NCI-H1694 treated with DMSO at 0.1 percent for 48 hours (cell line): ENCODE results near the gene UNC5B.

Source experiments
- DNase-seq: peaks from one replicate; lab custom pipeline; 2025; lab: John Stamatoyannopoulos, UW

UNC5B gene

DNA sequence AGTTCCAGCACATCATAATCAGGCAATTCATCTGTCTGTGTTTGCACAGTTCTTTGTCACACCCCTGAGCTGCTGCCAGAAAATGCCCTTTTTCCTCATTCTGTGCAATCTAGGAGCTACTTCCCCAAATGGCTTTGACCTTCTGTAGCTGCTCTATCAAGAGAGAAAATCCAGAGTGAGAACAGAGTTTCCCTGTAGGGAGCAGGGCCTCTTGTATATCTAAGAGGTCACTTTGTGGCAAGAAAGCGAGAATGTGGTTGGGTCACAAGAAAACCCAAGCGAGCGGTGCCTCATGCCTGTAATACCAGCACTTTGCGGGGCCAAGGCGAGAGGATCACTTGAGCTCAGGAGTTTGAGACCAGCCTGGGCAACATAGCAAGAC, 131.0 kb downstream of the UNC5B start:
- DNase-seq: no peak

- DNase-seq: no peak
Observed at GRCh38 chr10:71344154-71344925, 132.0 kb downstream of the UNC5B start.

DNA sequence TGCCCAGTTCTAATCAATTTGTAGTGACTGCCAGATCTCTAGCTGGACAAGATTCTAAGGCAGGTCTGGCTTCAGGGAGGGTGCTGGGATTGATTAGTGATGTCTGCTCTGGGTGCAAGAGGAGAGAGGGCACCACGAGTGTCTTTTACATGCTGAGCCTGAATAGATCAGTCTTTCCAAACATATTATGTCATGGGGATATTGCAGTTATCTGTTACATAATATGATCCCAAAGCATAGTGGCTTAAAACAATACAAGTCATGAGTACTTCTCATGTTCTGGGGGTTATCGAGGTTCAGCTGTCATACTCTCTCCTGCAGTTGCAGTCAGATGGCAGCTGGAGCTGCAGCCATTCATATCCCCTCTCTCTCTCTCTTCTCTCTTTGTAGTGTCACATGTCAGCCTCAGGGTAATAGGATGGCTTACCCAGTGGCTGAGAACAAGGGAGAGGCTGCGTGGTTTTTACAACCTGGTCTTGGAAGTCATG, 132.7 kb downstream of the UNC5B start:
- no peak for DNase-seq

GRCh38 chr10:71345694-71346093, 133.3 kb downstream of the UNC5B start:
- DNase-seq: no peak

GRCh38 chr10:71346731-71347130, 134.4 kb downstream of the UNC5B start:
- no peak for DNase-seq

DNA sequence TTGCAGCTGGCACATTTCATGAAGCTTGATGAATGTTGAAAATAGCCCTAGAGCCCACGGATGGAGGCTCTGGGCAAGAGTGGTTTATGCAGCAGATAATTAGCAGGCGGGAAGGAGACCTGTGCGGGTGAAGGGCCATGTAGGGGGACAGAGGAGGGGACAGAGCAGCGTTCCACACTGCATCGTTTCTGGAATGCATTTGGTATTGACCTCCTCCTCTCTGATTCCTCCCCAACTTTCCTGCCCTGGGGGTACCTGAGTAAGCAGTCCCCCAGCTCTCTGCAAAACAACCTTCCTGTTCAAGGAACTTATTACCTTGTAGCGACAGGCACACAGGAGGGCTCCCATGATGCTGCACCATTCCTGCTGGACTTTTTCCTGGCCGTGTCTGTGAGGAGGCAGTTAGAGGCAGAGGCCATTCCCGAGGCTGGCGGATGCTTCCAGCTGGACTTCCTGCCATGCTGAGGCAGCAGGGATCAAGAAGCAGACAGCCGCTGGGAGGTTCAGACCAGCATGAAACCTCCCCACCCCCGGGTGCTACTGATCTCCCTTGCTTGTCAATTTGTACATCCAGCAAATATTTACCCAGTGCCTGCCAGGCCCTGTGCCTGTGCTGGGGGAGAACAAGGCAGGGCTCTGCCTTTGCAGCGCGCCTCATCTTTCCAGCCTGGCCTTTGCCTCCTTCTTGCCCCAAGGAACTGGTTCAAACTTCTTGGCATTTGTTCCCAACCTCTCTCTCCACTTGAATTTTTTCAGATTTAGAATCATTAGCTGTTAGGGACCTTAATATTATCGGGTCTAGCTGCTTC, 135.4 kb downstream of the UNC5B start:
- no peak for DNase-seq

DNA sequence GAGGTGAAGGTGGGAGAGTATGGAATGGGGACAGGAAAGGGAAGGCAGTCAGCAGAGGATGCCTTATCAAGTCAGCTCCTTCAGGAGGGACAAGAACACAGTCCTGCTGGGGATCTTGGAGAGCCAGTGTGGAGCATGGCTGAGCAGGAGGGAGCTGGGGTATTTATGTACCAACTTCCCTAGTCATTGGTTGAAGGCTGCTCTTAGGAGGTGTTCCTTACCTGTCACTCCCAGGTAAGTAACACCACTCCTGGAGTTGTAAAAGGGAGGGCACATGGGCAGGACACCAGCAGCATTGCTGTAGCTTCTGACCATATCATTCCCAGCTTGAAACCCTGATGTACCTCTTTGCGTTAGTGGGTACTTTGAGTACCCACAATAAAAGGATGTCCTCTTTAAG, 136.5 kb downstream of the UNC5B start:
- no peak for DNase-seq

GRCh38 chr10:71349406-71349805, 137.0 kb downstream of the UNC5B start:
- no peak for DNase-seq

DNA sequence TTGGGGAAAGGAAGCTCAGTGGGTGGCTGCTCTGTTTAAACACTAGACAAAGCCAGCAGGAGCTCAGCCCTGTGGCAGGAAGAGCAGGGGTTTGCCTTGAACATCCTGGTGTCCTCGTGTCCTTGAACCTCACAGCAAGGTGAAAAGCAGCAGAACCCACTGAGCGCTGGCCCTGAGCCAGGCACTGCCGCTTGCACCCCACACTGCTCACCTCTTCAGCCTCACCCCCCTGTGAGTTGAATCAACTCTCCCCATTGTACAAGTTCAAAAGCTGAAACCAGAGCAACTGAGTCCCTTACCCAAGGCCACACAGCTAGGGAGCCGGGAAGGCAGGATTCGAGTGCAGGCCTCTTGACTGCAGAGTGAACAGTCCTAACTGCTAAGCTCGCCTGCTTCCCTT, 138.7 kb downstream of the UNC5B start:
- DNase-seq: no peak

DNA sequence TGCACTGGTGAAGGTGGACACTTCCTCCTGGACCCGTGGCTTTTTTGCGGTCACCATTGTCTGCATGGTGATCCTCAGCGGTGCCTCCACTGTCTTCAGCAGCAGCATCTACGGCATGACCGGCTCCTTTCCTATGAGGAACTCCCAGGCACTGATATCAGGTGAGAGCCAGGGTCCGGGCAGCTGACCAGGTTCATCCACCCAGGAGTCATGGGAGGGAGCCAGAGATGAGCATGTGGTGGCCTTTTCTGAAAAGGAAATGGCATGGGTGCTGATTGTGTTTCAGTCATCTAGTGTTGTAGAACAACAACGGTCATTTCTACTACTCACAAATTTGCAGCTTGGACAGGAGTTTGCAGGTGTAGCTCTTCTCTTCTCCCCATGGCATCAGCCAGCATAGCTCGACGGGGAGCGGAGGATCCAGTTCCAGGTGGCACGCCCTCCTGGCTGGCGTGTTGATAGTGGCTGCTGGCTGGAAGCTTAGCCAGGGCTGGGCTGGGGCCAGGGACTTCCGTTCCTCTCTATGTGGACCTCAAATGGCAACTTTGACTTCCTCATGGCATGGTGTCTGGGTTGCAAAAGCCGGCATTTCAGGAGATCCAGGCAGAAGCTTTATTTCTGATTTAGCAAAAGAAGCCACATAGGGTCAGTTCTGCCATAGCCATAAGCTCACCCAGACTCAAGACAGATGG, 139.4 kb downstream of the UNC5B start:
- DNase-seq: no peak
